GM12874 (cell line): Measurements from ENCODE around the gene ATXN10.

Experiments
- TF ChIP-seq, protein P1 (sequence below): IDR thresholded peaks from 2 replicates; pipeline ENCODE4 v1.5.1; 2011; ENCODE audit warnings: low read depth, mild to moderate bottlenecking, control low read depth, low read length, moderate library complexity; ENCODE audit not compliant: insufficient read depth

ATXN10 gene

DNA sequence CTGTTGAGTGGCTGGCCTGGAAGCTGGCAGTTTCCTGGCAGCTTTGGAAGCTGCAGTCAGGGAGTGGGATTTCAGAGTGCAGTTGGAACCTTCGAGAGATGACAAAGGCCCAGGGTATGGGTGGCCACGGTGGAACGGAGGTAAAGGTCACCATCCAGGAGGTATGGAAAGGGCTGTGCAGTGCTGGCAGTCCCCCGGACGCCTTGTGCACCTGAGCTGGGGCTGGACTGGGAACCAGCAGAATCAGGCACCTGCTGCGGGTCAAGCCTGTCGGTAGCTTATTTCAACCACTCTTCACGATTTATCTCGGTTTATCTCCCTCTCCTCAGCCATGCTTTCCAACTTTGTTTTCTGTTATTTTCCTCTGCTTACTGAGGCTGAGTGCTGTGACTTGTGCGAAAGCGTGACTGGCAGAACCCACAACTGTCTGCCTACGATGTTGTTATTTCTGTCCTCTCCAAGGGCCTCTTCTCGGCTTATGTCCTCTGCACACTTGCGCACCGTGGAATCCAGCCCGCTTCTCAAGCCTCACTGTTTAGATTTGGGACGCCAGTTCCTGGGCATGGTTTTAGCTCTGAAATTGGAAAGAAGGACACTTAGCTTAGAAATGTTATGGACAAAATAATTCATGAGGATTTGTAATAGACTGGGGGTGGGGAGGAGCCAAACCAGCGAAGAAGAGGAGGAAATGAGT lies 24.0 kb upstream of the ATXN10 start:
- TF ChIP-seq, protein P1, sequence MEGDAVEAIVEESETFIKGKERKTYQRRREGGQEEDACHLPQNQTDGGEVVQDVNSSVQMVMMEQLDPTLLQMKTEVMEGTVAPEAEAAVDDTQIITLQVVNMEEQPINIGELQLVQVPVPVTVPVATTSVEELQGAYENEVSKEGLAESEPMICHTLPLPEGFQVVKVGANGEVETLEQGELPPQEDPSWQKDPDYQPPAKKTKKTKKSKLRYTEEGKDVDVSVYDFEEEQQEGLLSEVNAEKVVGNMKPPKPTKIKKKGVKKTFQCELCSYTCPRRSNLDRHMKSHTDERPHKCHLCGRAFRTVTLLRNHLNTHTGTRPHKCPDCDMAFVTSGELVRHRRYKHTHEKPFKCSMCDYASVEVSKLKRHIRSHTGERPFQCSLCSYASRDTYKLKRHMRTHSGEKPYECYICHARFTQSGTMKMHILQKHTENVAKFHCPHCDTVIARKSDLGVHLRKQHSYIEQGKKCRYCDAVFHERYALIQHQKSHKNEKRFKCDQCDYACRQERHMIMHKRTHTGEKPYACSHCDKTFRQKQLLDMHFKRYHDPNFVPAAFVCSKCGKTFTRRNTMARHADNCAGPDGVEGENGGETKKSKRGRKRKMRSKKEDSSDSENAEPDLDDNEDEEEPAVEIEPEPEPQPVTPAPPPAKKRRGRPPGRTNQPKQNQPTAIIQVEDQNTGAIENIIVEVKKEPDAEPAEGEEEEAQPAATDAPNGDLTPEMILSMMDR, result no peak

GRCh38 chr22:45648301-45649117 lies 23.1 kb upstream of the ATXN10 start:
- TF ChIP-seq, protein P1, result no peak

GRCh38 chr22:45649809-45650208 lies 21.8 kb upstream of the ATXN10 start:
- TF ChIP-seq, protein P1, result no peak

DNA sequence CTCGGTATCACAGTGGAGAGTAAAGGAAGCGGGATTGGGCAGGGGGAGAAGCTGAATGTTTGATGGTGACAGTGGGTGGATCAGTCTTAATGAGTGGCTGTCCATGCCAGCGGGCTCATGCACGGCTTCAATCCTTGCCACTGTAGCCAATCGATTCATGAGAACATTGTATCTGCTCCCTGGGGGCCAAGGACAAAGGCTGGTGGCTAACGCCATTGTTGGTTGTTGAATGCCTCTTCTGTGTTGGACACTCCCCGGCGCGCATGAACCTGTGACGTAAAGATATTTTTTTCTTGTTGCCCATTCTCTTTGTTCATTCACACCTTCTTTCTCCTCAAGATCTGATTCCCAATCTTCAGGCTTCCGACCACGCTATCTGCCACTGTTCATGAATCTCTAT lies 20.9 kb upstream of the ATXN10 start:
- TF ChIP-seq, protein P1, result no peak

GRCh38 chr22:45651931-45652528 lies 19.6 kb upstream of the ATXN10 start:
- TF ChIP-seq, protein P1, result no peak

GRCh38 chr22:45656577-45656976 lies 15.1 kb upstream of the ATXN10 start:
- TF ChIP-seq, protein P1, result no peak

GRCh38 chr22:45657701-45658100 lies 13.9 kb upstream of the ATXN10 start:
- TF ChIP-seq, protein P1, result no peak
